Inferior parietal cortex (tissue), 1 donor: Measurements from ENCODE around the gene F12.
"Not testable (repeated sequence)": the region's sequence is repeated elsewhere in the genome, so short reads cannot be mapped to it uniquely, and the experiment has no call there.

ENCODE experiments used
- DNase-seq: peaks from one replicate; pipeline ENCODE4 v3.0.0-alpha.2; 2016; ENCODE audit errors: extremely low spot score

Gene F12

DNA sequence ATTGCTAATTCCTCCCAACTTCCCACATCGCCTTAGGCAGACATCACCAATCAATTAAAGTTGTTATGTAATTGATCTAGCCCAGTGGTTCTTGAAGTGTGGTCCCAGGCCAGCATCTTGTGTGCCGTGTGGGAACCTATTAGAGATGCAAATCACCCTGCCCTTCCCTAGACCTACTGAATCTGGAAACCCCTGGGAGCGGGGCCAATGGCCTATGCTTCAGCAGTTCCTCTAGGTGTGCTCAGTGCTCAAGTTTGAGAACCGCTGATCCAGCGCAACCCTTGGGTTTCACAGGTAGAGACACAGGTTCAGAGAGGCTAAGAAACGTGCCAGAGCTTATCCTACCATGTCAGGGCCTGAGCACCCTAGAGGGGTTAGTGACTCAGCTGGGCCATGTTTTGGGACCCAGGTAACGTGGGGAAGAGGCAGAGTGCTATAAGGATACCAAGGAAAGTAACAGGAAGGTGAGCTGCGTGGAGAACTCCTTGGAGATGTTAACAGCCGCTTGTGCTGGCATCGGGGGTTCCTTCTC is 20.8 kb downstream of the F12 start:
- no peak for DNase-seq

DNA sequence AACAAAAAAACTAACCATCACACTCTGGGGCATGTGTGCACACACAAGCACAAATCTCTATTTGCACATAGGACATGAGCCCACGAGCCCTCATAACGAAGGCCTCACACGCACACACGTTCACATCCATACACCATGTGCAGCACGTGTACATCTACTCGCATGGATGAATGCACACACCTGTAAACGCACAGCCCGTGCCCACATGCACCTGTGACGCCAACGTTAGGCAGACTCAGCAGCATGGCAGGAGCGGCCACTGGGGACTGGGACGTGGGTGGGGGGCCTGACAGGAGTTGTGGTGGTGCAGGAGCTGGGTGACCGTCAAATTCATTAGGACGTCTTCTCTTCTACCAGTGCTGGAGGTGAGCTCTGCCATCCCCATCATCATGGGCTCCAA is 22.0 kb downstream of the F12 start:
- no peak for DNase-seq

GRCh38 chr5:177386542-177386941 is 22.8 kb downstream of the F12 start:
- no peak for DNase-seq

GRCh38 chr5:177385720-177386119 is 23.6 kb downstream of the F12 start:
- DNase-seq, result no peak

GRCh38 chr5:177384134-177384533 is 25.2 kb downstream of the F12 start, which contains the start of gene SLC34A1:
SLC34A1 (plus strand) TSS chr5:177384434; CDS start chr5:177385742, 1,308 bp downstream.
- DNase-seq, result no peak

- no peak for DNase-seq
These were observed 26.2 kb downstream of the F12 start for GRCh38 chr5:177383181-177383580.

DNA sequence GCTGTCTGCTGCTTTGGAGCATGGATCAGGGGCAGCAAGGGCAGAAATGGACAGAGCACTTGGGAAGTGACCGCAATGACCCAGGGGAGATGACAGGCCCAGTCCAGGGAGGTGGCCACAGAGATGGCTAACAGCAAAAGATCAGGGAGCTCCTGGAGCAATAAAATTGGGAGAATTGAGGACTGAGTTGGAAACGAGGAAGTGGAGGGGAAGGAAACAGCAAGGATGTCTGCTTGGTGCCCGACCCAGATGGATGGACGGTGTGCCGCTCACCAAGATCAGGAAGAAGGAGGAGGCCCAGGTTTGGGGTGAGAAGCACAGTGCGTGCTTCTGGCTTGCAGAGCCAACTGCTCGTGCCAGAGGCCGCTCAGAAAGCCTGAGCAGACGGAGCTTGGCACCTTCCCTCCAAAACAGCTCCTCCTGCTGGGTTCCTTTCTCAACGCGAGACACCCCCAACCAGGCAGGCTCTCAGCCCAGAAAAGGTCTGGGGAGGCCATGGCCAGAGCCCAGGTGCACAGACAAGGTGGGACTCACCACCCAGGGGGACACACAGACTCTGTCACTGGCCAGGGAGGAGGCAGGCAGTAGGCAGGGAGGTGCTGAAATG is 26.8 kb downstream of the F12 start:
- no peak for DNase-seq

DNA sequence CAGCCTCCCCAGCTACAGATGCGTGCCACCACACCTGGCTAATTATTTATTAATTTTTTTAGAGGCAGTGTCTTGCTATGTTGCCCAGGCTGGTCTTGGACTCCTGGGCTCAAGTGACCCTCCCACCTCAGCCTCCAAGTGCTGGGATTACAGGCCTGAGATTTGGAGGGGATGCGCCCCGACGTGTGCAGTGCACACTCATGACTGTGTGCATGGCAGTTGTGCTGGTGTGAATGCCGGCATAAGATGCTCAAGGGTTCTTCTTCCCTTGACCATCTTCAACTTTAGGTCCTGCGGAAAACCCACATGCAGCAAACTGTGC is 28.6 kb downstream of the F12 start:
- no peak for DNase-seq

DNA sequence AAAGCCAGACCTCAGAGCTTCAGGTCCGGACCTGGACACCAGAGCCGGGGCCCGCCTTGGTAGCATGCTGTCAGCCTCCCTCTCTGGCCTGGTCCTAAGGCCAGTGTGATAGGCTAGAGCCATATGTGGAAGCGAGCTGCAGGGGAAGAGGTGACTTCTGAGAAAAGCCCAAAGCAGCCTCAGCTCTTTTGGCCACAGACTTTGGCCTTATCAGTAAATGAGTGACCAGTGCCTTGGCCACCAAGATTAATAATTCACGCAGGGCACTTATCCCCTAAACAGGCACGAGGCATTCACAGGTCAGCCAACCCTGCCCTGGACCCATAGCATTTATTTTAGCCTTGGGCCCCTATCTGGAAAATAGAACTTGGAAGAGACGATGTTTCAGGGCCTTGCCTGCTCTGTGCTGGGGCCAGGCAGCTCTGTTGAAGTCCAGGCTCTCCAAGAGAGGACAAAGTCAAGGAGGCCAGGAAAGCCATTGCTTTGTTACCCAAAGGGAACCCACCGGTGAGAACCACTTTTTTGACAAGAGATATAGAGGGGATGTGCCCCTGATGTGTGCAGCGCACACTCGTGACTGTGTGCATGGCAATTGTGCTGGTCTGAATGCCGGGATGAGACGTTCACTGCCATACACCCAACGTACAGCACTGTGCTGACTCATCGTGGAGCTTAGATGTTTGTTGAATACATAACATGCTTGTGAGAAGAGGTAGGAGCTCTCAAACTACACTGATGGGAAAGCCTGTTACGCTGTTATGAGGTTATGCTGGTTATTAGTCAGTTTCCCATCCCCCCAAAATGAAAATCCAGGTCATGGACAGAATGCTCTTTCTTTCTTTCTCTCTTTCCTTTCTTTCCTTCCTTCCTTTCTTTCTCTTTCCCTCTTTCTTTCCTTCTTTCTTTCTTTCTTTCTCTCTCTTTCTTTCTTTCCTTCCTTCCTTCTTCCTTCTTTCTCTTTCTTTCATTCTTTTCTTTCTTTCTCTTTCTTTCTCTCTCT is 30.2 kb downstream of the F12 start:
- DNase-seq, result peak; percentile 27

DNA sequence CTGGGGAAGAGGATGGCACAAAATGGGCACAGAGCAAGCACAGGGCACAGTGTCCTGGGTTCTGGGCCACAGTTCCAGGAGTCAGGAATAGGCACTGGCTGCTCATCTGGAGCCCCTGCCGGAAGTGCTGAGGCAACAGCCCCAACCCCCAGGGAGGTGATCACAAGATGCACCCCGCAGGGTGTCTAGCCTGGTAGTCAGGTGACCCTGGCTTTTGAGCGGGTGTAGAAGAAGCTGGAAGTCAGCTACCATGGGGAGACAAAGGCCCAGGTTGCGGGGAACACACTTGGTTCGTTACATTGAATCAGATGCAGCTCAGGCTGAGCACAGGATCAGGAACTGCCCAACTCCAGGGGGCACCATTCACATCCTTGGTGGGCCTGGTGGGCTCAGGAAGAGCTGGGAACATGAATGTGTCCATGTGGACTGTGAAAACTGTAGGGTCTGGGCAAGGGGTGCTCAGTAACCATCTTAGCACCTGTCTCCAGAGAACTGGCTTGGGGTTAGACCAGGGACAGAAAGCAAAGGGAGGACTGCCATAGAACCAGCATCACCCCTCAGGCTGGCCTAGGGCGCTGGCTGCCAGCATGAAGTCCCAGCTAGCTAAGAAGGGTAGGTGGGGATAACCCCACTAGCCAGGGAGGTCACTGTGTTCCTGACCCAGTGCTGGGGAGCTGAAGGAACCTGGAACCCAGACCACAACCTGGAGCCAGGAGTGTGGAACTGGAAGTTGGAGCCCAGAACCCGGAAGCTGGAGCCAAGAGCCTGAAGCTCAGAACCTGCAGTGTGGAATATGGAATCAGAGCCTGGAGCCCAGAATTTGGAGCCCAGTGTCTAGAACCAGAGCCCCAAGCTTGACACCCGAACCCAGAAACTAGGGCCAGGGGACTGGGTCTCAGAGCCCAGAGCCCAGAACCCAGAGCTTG is 31.2 kb downstream of the F12 start:
- no peak for DNase-seq

GRCh38 chr5:177376107-177376506 is 33.3 kb downstream of the F12 start:
- DNase-seq, result no peak

GRCh38 chr5:177375516-177375915 is 33.8 kb downstream of the F12 start:
- DNase-seq, result not testable (repeated sequence)

DNA sequence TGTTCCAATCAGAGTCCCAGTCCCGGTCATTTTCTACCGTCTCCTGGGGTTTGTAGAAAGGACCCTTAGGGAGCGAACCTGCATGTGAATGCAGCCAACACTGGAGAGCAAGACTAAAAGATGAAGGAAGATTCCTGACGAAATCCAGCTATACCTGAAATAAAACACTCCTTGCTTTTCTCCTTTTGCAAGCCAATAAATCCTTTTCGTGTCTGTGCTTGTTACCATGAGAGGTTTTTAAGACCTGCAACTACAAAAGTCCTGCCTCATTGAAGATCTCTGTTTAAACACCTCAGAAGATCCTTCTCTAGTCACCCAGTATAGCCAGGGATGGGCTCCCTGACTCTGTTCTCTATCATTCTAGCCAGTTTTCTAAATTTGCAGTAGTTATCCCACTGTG is 35.2 kb downstream of the F12 start:
- DNase-seq, result no peak

DNA sequence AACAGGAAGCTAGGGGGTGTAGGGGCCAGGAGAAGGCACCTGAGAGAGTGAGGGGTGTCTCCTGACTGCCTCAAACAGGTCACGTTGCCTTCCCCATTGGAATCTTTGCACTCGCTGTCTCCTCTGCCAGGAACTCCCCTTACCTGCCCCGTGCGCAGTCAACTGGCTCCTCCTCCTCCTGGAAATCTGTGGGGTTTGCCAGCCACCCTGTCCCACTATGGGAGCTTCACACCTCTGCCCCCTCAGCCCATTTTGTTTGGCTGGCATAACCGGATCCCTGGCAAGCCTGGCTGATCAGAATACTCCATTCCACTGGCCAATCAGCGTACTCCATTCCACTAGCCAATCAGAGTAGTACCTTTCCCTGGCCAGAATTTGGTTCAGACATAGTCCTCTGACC is 35.6 kb downstream of the F12 start:
- no peak for DNase-seq

GRCh38 chr5:177372910-177373309 is 36.5 kb downstream of the F12 start:
- DNase-seq, result no peak

GRCh38 chr5:177372034-177372896 is 37.1 kb downstream of the F12 start:
- DNase-seq, result no peak

DNA sequence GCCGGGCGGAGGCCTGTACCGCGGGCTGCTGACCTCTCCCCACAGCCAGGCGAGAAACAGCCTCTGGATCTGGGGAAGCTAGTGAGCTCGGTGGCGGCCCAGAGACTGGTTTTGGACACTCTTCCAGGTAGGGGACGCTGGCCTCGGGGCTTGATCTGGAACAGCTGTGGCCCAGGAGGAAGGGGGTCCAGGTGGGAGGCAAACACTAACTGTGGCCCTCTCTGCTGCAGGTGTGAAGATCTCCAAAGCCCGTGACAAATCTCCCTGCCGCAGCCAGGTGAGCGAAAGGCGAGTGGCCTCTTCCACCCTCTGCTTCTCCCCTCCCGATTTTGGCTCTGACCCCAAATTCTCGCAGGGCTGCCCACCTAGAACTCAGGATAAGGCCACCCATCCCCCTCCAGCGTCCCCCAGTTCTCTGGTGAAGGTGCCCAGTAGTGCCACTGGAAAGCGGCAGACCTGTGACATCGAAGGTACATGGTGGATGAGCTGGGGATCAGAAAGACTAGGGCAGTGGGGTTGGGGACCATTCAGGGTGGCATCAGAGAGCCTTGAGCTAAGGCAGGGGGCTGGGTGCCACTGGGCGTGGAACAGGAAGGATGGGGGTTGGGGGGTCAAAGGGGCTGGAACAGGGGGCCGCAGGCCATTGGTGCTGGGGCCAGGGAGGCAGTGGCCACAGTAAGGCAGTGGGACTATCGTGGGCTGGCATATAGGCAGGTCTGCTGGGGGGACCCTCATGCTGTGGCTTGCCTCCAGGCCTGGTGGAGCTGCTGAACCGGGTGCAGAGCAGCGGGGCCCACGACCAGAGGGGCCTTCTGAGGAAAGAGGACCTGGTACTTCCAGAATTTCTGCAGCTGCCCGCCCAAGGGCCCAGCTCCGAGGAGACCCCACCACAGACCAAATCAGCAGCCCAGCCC is 38.0 kb downstream of the F12 start:
- no peak for DNase-seq

- peak; percentile 66 for DNase-seq
These were observed 38.8 kb downstream of the F12 start for GRCh38 chr5:177370488-177371119.
